IMR-90 (cell line): ENCODE measurements around the gene NOXA1.

Experiments used
- BHLHE40 ChIP-seq: fragments of 150-350 bp; IDR thresholded peaks from 2 replicates; pipeline ENCODE4 v1.6.1; 2016; ENCODE audit warnings: mild to moderate bottlenecking, low read depth, low read length
- CEBPB ChIP-seq: IDR thresholded peaks from 2 replicates; pipeline ENCODE4 v1.6.1; 2012; ENCODE audit warnings: low read depth, low read length, improper control_type of control experiment
- CHD1 ChIP-seq: IDR thresholded peaks from 2 replicates; pipeline ENCODE4 v1.6.1; 2012; ENCODE audit warnings: low read depth, low read length, improper control_type of control experiment
- CTCF ChIP-seq: conservative IDR thresholded peaks from 2 replicates; pipeline ENCODE4 v1.5.1; 2012; ENCODE audit warnings: mild to moderate bottlenecking, low read depth, low read length, improper control_type of control experiment
- MXI1 ChIP-seq: IDR thresholded peaks from 2 replicates; pipeline ENCODE4 v1.6.1; 2012; ENCODE audit warnings: low read depth, mild to moderate bottlenecking, low read length, moderate library complexity, borderline replicate concordance
- NFE2L2 ChIP-seq: fragments of 150-350 bp; IDR thresholded peaks from 2 replicates; pipeline ENCODE4 v1.6.1; 2016; ENCODE audit warnings: low read depth, mild to moderate bottlenecking, low read length
- POLR2A ChIP-seq: IDR thresholded peaks from 2 replicates; pipeline ENCODE4 v1.6.1; 2012; ENCODE audit warnings: mild to moderate bottlenecking, low read depth, low read length
- RAD21 ChIP-seq: IDR thresholded peaks from 2 replicates; pipeline ENCODE4 v1.6.1; 2012; ENCODE audit warnings: low read length, improper control_type of control experiment
- RCOR1 ChIP-seq: IDR thresholded peaks from 2 replicates; pipeline ENCODE4 v1.6.1; 2012; ENCODE audit warnings: mild to moderate bottlenecking, low read length, improper control_type of control experiment; ENCODE audit not compliant: insufficient replicate concordance
- SMC3 ChIP-seq: fragments of 150-350 bp; IDR thresholded peaks from 2 replicates; pipeline ENCODE4 v1.6.1; 2016; ENCODE audit warnings: low read depth, mild to moderate bottlenecking, antibody characterized with exemption, low read length, moderate library complexity
- TF ChIP-seq, protein P1 (sequence below): fragments of 150-350 bp; IDR thresholded peaks from 2 replicates; pipeline ENCODE4 v1.6.1; 2016; ENCODE audit warnings: low read depth, mild to moderate bottlenecking, low read length, moderate library complexity, borderline replicate concordance

GRCh38 chr9:137459152-137459600, 36.0 kb downstream of the NOXA1 start, which contains the start of gene NSMF:
- TF ChIP-seq RAD21, result no peak
- no peak for TF ChIP-seq CTCF
- TF ChIP-seq CEBPB, result no peak
- peak; percentile 77 for TF ChIP-seq POLR2A
- TF ChIP-seq, protein P1, sequence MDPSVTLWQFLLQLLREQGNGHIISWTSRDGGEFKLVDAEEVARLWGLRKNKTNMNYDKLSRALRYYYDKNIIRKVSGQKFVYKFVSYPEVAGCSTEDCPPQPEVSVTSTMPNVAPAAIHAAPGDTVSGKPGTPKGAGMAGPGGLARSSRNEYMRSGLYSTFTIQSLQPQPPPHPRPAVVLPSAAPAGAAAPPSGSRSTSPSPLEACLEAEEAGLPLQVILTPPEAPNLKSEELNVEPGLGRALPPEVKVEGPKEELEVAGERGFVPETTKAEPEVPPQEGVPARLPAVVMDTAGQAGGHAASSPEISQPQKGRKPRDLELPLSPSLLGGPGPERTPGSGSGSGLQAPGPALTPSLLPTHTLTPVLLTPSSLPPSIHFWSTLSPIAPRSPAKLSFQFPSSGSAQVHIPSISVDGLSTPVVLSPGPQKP, result no peak
- TF ChIP-seq CHD1, result no peak
- 0 out of 2 replicates have a peak, but pooled peaks have one; percentile 5 for TF ChIP-seq NFE2L2
- no peak for TF ChIP-seq SMC3
- peak; percentile 53 for TF ChIP-seq BHLHE40
- no peak for TF ChIP-seq RCOR1
- TF ChIP-seq MXI1, result 0 out of 2 replicates have a peak, but pooled peaks have one; percentile 37
